ENCODE data around the gene EYA3.

The EYA3 gene, protein sequence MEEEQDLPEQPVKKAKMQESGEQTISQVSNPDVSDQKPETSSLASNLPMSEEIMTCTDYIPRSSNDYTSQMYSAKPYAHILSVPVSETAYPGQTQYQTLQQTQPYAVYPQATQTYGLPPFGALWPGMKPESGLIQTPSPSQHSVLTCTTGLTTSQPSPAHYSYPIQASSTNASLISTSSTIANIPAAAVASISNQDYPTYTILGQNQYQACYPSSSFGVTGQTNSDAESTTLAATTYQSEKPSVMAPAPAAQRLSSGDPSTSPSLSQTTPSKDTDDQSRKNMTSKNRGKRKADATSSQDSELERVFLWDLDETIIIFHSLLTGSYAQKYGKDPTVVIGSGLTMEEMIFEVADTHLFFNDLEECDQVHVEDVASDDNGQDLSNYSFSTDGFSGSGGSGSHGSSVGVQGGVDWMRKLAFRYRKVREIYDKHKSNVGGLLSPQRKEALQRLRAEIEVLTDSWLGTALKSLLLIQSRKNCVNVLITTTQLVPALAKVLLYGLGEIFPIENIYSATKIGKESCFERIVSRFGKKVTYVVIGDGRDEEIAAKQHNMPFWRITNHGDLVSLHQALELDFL

DNA sequence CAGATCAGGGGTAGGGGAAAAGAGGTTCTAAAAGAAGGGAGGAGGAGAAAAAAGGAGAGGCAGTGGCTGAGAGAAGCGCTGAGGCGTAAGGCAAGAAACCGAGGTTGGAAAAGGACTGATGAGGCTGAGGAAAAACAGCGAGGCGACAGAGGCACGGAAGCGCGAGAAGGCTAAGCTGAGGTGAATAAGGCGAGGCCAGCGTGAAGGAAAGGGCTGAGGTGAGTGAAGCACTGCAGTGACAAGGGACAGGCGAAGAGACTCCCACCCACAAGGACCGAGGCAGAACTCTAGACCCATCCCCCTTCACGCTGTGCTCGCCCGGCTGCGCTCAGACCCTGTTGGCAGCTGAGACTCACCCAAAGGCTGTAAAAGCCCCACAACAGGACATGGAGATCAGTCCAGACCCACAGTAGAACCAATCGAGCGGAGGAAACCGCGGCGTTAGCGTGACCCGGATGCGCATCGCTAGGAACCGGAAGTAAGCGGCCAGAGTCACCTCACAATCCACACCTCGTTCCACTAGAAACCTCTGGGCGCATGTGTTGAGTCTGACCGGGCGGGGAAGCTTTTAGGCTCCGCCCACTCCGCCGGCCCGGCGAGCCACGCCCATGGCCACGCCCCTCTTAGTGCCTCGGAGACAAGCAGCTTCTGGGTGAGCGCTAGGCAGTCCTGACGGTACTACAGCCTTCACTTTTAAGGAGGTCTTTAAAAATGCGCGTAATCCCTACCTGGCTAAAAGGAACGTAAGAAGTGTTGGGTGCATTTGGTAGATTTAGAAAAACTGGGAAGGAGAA, at the start of gene EYA3:
TSS of gene EYA3 (minus strand) at position 443 of the 794 bp plus-strand sequence. CDS start 30,584 bp downstream, outside the sequence.
- DNase-seq (ENCODE audit: low read depth in 2 of 2): peak; percentile 99

DNA sequence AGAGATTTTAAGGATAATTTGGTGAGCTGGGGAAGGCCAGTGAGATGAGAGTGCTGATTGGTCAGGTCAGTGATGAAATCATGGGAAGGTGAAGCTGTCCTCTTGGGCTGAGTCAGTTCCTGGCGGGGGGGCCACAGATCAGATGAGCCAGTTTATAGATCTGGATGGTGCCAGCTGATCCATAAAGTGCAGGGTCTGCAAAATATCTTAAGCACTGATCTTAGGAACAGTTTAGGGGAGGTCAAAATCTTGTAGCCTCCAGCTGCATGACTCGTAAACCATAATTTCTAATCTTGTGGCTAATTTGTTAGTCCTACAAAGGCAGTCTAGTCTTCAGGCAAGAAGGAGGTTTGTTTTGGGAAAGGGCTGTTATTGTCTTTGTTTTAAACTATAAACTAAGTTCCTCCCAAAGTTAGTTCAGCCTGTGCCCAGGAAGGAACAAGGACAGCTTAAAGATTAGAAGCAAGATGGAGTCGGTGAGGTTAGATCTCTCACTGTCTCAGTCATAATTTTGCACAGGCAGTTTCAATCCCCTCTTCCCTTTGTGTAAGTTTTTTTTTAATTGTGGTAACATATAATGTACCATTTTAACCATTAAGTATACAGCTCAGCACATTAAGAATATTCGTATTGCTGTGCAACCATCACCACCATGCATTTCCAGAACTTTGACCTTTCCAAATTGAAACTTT, 48.7 kb upstream of the EYA3 start:
- DNase-seq (ENCODE audit: low read depth in 2 of 2): no peak

DNA sequence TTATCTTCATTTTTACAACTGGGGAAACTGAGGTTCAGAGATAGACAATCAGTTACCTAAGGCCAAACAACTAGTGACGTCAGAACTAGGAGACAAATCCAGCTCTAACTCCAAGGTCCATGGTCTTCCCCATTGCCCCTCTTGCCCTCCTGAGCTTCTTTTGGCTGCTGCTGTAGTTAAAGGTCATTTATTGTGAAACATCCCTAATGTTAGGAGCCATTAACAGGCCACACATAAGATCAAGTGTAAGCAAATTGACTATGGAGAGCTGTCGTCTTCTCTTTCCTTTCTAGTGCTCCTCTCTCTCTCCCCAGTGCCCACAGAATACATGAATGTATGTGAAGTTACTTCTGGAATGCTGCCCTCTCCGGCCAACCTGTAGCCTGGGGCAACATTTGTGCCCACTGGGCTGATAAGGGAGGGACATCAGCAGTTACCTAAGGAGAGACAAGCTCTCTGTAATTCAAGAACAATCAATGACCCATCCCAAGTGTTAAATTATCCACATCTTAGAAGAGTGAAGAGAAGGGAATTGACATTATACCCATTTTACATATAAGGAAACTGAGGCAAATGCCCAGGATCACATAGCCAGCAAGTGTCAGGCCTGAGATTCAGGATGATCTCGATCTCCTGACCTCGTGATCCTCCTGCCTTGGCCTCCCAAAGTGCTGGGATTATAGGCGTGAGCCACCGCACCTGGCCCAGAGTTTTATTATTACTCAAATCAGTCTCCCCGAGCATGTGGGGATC, 47.9 kb upstream of the EYA3 start:
- DNase-seq (ENCODE audit: low read depth in 2 of 2): no peak

DNA sequence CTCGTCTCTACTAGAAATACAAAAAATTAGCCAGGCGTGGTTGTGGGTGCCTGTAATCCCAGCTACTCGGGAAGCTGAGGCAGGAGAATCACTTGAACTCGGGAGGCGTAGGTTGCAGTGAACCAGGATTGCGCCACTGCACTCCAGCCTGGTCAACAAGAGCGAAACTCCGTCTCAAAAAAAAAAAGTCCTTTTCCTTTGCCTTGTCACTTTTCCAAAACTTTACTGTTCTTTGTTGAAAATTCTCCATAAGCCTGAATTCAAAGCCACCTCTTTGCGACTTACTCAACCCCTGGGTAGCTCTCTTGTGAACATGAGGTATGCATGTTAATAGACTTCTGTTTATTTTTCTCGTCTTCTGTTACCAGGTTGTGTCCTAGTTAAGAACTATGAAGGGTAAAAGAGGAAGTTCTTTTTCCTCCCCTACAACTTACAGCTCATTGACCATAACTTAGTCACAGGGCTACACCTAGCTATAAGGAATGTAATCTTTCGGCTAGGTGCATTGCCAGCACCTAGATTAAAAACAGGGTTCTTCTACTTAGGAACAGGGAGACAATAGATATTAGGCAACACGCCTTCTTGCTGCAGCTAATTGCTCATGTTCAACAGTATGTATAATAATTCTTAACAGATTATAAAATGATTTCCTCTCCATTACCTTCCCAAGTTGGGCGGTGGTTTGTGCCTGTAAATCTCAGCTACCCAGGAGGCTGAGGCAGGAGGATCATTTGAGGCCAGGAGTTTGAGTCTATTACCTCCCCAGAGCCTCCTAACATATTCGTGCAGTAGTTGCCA, 47.2 kb upstream of the EYA3 start:
- DNase-seq (ENCODE audit: low read depth in 2 of 2): no peak

DNA sequence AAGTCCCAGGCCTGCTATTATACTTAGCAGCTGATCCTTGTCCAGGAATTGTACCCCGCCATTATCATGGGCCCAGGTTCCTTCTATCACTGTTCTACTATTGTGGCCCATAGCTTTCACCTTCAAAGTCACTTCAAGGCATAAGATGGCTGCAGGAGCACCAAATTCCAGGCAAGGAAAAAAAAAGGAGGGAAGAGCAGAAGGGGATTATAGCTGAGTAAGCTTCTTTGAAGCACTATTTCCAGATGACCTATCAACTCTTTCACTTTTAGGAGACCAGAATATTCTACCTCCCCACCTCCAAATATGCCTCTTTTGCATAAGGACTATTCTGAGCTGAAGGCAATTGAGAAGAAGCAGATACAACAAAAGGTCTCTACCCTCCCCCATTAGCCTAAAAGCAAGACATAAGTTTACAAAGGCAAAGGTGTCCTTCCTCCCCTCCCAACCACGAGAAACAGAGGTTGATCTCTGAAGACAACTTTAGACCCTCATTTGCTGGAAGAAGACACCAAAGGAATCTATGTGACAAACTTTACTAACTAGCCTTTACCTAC, 46.3 kb upstream of the EYA3 start:
- DNase-seq (ENCODE audit: low read depth in 2 of 2): no peak

DNA sequence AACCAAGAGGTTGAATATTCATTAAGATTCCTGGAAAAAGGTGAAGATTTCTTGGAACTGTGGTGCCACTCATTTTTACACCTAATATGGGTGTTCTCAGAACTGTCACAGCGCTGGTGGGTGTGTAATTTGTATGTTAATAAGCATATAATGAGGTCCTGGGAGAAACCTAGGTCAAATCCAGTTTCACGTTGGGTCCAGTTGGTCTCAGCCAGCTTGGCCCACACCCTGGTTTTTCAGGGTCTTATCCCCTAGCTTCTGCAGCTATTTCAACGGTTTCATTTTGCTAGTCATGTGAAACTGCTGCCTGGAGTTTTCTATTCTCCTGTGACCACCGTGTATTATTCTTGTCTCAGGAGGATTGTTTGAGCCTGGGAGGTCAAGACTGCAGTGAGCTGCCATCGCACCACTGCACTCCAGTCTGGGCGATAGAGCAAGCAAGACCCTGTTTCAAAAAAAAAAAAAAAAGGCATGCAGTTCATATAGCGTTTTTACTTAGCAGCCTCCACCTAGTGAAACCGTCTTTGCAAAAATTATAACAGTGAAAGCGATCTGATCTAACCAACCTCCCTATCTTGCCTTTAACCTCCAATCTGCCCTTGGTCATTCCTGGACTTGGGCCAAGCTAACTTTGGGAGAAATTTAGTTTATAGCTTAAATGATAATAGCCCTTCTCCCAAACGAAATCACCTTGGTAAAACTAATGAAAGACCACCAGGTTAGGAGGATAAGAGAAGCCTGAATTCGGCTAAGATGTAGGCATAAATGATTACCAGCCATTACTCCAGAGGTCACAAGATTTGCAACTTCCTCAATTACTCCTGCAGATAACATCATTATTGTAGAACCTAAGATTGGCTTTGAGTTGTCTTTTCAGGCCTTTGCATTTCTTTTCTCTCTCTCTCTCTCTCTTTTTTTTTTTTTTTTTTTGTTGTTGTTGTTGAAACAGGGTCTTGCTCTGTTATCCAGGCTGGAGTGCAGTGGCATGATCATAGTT, 44.1 kb upstream of the EYA3 start:
- DNase-seq (ENCODE audit: low read depth in 2 of 2): no peak

DNA sequence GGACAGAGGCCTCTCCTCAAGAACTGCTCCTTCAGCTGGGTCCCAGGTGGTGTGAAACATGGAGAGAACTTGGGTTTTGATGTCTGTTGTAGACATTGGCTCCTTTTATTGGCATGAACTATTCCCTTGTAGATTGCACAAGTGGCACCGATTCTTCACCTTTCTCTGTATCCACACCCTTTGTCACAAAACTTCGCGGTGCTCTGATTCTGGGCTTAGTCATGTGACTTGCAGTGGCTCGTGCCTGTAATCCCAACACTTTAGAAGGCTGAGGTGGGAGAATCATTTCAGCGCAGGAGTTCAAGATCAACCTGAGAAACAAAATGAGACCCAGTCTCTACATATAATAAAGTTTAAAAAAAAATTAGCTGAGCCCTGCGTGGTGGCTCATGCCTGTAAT, 42.5 kb upstream of the EYA3 start:
- no peak for DNase-seq (ENCODE audit: low read depth in 2 of 2)

DNA sequence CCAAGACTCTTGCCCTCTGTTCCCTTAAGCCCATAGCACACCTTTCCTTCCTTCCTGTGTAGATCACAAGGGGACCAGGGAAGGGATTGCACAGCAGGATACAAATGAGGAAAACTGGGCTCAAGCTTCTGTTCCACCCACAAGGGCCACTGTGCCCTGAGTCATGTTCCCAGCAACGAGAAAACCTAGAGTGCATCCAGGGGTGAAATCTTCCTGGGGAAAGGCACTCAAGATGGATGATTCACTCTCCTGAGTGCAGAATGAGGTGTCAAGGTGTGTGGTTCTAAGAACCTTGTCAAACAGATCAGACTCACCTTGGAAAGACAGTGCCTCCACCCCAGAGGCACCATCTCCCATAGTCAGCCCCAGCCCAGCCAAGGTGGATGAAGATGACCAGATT, 40.7 kb upstream of the EYA3 start:
- DNase-seq (ENCODE audit: low read depth in 2 of 2): no peak

DNA sequence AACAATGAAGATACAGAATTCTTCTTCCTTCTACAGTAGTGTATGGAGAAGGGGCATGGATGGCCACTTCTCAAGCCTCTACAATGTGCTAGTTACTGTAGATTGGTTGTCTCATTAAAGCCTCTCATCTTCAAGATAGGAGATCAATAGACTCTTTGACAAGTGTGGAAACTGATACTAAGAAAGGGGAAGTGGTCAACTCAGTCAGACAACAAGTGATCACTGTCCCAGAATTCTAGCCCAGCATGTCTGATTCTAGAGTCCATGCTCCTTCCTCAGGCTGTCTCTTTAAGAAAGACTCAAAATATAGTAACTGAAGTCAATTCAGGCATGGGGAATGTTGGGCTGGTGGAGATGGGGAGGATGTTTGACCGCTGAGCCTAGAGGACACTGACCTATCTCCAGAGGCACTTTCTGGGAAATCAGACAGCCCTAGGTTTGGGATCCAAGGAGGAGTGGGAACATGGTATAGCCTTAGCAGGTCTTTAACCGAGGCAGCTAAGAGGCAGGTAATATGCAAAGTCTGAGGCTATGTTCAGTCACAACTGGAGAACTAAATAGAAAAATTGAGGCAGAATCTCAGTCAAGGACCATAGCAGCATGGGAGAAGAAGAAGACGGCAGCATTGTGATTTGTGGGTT, 39.3 kb upstream of the EYA3 start:
- no peak for DNase-seq (ENCODE audit: low read depth in 2 of 2)

DNA sequence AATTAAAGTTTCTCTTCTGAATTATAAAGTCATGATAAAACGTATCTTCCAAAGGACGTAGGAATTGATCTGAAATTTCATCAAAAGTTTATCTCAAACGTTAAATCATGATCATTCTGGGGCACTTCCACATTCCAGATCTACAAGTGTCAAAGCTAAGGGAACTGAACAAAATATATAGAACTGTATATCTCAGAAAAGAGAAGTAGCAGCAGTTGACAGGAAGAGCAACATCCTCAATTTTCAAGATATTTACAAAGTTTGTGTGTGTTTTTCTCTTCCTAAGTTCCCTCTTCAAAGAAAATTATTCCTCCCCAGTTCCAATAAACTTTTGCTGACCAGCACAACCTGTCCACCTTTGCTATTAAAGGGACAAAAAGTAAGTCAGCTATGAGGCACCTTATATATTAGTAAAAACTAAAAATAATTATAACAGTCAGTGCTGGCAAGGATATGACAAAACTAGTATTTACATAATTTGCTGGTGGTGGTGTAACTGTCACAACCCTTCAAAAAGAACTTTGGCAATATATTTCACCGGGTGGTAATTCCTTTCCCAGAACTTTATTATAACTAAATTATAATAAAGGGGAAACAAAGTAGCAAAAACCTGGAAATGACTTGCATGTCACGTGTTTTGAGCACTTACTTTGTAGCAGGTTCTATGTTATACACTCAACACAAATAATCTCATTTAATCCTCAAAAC, 38.5 kb upstream of the EYA3 start:
- no peak for DNase-seq (ENCODE audit: low read depth in 2 of 2)

DNA sequence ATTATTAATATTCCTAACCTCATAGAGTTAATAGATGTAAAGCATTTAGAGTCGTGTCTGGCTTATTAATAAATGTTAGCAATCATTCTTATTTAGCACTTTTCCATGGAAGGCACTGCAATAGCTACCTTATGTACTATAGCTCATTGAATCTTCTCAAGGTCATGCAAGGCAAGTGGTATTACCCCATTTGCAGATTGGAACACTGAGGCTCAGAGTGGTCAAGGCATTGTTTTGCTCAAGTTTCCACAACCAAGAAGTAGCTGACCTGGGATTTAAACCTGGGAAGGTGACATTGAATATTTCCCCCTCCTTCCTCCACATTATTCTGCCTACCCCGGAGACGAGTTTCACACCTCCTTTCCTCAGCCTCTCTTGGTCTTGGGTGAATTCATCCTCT, 37.8 kb upstream of the EYA3 start:
- no peak for DNase-seq (ENCODE audit: low read depth in 2 of 2)

DNA sequence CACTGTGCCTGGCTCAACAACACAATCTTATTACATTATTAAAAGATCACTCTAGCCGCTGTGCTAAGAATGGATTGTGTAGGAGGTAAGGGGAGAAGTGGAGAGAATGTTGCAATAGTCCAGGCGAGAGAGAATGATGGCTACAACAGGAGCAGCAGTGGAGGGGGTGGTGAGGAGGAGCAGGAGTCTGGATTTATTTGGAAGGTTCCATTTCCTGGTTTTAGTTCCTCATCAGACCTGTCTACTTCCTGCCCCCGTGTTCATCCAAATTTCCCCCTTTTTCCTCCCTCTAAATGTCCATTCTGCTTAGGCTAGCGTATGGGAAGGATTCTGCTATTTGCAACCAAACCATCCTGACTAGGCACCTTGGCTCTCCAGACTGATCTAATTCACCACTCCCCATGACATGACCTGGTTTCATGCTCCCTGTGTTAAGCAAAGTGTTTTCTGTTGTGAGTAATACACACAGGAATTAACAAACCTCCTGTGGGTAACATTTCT, 35.1 kb upstream of the EYA3 start:
- DNase-seq (ENCODE audit: low read depth in 2 of 2): no peak

DNA sequence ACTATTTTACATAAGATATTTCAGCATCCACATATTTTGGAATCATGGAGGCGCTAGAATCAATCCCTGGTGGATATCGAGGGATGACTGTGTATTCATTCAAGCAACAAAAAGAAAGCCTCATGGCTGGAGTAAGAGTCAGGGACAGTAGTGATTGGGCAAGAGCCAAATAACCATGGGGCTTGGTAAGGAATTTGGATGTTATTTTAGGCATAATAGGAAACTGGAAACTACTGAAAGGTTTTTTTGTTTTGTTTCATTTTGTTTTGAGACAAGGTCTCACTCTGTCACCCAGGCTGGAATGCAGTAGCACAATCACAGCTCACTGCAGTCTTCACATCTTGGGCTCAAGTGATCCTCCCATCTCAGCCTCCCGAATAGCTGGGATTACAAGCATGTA, 33.8 kb upstream of the EYA3 start:
- DNase-seq (ENCODE audit: low read depth in 2 of 2): no peak

DNA sequence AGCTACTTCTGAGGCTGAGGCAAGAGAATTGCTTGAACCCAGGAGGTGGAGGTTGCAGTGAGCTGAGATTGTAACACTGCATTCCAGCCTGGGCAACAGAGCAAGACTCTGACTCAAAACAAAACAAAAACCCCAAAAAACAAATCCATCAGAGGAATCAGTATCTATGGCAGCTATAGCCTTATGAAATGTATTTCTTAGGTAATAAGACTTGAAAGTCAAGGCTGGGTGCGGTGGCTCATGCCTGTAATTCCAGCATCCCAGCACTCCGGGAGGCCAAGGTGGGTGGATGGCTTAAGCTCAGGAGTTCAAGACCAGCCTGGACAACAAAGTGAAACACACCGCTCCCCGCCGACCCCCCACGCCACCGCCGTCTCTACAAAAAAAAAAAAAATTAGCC, 31.1 kb upstream of the EYA3 start:
- DNase-seq (ENCODE audit: low read depth in 2 of 2): no peak

DNA sequence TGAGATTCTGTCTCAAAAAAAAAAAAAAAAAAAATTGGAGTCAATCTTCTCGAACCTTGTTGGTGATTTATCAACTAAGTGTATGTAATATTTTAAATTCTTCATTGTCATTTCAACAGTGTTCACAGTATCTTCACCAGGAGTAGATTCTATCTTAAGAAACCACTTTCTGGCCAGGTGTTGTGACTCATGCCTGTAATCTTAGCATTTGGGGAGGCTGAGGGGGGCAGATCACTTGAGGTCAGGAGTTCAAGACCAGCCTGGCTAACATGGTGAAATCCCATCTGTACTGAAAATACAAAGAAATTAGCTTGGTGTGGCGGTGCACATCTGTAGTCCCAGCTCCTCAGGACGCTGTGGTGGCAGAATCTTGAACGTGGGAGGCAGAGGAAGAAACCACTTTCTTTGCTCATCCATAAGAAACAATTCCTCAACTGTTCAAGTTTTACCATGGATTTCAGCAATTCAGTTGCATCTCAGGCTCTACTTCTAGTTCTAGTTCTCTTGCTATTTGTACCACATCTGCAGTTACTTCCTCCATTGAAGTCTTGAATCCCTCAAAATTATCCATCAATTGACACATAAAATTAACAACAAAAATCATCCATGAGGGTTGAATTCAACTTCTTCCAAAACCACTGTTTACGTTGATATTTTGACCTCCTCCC, 30.4 kb upstream of the EYA3 start:
- DNase-seq (ENCODE audit: low read depth in 2 of 2): no peak

DNA sequence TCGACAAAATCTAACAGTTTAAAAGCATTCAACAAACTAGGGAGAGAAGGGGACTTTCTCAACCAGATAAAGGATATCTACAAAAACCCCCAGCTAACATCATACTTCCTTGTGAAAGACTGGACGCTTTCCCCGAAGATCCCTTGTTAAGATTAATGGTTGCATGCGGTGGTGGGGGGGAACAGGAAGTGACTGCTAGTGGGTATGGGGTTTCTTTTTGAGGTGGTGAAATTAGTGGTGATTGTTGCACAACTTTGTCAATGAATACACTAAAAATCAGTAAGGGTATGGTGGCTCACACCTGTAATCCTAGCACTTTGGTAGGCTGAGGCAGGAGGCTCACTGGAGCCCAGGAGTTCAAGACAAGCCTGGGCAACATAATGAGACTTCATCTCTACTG, 26.9 kb upstream of the EYA3 start:
- peak in 1 of 2 donors; percentile 4 for DNase-seq (ENCODE audit: low read depth in 2 of 2)

DNA sequence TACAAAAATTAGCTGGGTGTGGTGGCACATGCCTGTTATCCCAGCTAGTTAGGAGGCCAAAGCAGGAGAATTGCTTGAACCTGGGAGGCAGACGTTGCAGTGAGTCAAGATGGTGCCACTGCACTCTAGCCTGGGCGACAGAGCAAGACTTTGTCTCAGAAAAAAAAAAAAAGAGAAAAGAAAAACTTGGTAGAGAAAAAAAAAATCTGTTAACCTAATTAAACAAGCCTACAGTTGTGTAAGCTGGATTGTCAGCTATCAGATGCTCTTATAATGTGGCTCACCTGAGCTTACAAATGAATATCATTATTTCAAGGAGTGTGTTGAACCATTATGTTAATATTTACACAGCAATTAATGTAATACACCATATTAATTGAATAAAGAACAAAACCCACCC, 26.4 kb upstream of the EYA3 start:
- DNase-seq (ENCODE audit: low read depth in 2 of 2): no peak

Measured in stimulated activated CD8-positive, alpha-beta memory T cell treated with anti-CD3 and anti-CD28 coated beads, Interleukin-2, amount 100 ng/mL, for 1 hour (primary cell).